ENCODE measurements around the gene MTRF1.

DNA sequence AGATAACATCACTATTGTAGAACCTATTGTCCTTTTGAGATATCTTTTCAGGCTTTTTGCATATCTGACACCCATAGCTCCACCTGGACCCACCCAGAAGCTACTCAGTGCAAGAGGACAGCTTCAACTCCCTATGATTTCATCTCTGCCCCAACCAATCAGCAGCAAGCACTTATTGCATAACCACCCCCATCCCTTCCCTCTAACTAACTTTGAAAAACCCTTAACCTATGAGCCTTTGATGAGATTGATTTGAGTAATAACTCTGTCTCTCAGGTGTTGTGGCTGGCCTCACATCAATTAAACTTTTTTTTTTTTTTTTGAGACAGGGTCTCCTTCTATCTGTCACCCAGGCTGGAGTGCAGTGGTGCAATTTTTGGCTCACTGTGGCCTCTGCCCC, 13.4 kb upstream of the MTRF1 start:
- TF ChIP-seq PAX5 (IDR thresholded peaks at IDR 0.05; ENCODE audit: insufficient read depth, low read length, severe bottlenecking) (no peak), TAF1 (IDR thresholded peaks at IDR 0.05; ENCODE audit: low read depth, low read length) (no peak), POLR2A (IDR thresholded peaks at IDR 0.05; ENCODE audit: low read depth, low read length) (no peak), POU2F2 (IDR thresholded peaks at IDR 0.05; ENCODE audit: low read depth, low read length) (no peak)
